Fibroblast of upper back skin (primary cell): ENCODE data around the gene SLC2A13.
A peak's percentile ranks its signal among the peaks of the same experiment; 100 is the strongest.
"Not testable (repeated sequence)": the region's sequence is repeated elsewhere in the genome, so short reads cannot be mapped to it uniquely, and the experiment has no call there.

ENCODE experiments used
- DNase-seq: peaks from one replicate; pipeline ENCODE4 v3.0.0-alpha.2; 2013

Gene SLC2A13

GRCh38 chr12:39920222-39920621 lies 185.7 kb downstream of the SLC2A13 start:
- no peak for DNase-seq

- no peak for DNase-seq
These were observed 186.1 kb downstream of the SLC2A13 start for GRCh38 chr12:39919790-39920189.

GRCh38 chr12:39915249-39915648 lies 190.6 kb downstream of the SLC2A13 start:
- DNase-seq, result no peak

- no peak for DNase-seq
These were observed 193.5 kb downstream of the SLC2A13 start for GRCh38 chr12:39912211-39912980.

GRCh38 chr12:39906237-39906636 lies 199.6 kb downstream of the SLC2A13 start:
- DNase-seq, result no peak

- DNase-seq, result peak; percentile 56
These were observed 200.7 kb downstream of the SLC2A13 start for GRCh38 chr12:39905152-39905551.

DNA sequence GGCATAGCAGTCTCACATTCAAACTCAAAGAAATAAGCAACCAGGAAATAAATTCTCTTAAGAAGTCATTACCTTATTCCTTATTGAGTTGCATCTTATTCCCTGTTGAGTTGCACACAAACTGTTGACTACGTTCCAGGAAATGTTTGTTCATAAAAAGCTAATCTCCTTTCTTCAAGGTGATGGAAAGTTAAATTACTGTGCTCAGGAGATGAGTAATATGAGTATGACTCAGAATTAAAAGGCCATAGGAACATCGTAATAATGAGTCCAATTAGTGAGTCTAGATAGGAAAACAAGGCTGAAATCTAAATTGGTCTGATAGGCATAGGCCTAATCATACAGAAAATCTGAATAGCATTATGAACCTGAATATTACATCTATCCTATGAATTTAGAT lies 203.1 kb downstream of the SLC2A13 start:
- no peak for DNase-seq

GRCh38 chr12:39897315-39897714 lies 208.6 kb downstream of the SLC2A13 start:
- no peak for DNase-seq

- not testable (repeated sequence) for DNase-seq
These were observed 212.5 kb downstream of the SLC2A13 start for GRCh38 chr12:39893388-39893787.

DNA sequence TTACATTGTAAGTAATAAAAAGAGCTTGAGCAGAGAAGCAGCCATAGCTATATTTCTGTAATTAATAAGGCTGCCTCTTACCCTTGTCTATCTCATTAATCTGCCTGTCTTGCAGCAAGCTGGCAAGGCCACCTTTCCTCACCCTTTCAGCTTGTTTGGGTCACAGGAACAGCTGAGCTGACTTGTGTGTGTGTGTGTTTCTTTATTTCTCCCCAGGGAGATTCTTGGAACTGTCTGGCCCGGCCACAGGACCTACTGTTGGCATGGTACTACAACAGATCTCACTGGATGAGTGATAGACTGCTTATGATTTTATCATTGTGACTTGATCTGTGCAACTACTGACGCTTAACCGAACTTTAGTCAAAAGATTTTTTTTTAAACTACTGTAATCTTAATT lies 213.7 kb downstream of the SLC2A13 start:
- DNase-seq, result no peak

GRCh38 chr12:39887856-39888255 lies 218.0 kb downstream of the SLC2A13 start:
- DNase-seq, result no peak

GRCh38 chr12:39886106-39886505 lies 219.8 kb downstream of the SLC2A13 start:
- no peak for DNase-seq

- no peak for DNase-seq
These were observed 221.2 kb downstream of the SLC2A13 start for GRCh38 chr12:39884616-39885125.

GRCh38 chr12:39883411-39883810 lies 222.5 kb downstream of the SLC2A13 start:
- no peak for DNase-seq

DNA sequence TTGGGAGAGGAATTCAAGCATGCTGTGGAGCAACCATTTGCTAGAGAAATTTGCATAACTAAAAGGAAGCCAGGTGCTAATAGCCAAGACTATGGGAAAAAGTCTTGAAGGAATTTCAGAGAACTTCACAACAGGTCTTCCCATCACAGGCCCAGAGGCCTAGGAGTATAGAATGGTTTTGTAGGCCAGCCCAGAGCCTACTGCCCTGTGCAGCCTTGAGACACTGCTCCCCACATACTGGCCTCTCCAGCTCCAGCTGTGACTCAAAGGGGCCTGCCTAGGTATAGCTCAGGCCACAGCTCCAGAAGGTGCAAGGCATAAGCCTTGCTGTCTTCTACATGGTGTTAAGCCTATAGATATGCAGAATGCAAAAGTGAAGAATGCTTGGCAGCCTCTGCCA lies 227.1 kb downstream of the SLC2A13 start:
- DNase-seq, result no peak

DNA sequence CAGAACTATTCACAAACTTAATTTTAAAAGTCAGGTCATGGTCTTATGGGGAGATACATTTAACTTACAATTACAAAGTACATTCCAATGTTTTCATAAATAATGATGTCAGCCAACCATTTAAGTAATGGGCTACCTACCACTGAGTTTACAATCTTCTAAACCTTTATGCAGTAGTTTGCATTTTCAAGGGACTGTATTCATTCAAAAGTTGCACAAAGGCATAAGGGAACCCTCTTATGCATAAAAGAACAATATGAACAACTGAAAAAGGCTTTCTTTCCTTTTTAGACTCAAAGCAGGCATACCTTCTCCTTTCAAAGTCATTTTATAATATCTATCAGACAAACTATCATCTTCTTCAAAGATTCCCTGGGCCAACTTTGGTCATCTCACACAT lies 230.2 kb downstream of the SLC2A13 start:
- no peak for DNase-seq

DNA sequence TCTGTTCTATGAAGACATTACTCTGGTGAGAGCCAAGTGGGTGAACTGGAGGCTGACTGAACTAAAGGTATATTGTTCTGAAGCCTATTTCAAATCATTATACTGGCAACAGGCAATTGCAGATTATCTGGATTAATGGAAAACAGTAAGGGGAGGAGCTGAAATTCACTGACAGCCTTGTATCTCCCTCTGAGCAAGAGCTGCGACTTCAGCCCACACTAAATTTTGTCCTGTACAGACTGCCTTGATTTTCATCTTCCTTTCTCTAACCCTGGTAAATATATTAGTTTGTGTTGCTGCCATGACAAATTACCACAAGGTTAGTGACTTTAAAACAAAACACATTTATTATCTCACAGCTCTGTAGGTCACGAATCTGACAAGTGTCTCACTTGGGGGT lies 231.1 kb downstream of the SLC2A13 start:
- no peak for DNase-seq

- DNase-seq, result no peak
These were observed 232.8 kb downstream of the SLC2A13 start for GRCh38 chr12:39873065-39873464.

DNA sequence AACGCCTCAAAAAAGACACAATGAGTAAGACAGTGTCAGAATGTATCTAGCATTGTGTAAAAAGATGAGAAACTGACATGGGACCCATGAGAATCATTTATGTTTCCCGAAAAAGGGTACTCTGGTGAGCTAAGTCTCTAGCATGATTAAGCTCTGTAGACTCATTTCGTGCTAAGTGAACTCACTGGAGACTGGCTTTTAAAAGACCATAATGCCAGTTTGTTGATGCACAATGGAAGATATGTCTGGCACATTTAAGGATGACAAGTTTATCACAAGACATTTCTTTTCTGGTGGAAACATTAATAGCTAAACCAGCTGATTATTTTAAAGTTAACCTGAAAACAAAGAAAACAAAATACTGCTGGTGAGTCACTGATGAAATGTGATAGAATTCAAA lies 233.5 kb downstream of the SLC2A13 start:
- DNase-seq, result no peak

DNA sequence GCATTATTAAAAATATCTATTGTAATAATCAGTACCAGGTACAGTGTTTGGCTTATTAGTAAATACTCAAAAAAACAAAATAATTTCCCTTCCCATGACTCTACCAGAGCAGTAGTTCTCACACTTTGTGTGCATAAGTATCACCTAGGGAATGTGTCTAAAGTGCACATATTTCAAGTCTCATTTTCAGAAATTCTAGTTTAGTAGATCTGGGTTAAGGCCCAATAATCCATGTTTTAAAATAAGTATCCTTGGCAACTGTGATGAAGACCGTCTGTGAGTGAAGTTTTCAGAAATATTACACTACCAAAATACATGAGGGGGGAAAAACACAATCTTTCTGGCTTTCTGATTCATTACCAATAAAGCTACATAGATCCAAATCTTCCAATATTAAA lies 237.6 kb downstream of the SLC2A13 start:
- DNase-seq, result no peak

- no peak for DNase-seq
These were observed 238.1 kb downstream of the SLC2A13 start for GRCh38 chr12:39867631-39868327.

DNA sequence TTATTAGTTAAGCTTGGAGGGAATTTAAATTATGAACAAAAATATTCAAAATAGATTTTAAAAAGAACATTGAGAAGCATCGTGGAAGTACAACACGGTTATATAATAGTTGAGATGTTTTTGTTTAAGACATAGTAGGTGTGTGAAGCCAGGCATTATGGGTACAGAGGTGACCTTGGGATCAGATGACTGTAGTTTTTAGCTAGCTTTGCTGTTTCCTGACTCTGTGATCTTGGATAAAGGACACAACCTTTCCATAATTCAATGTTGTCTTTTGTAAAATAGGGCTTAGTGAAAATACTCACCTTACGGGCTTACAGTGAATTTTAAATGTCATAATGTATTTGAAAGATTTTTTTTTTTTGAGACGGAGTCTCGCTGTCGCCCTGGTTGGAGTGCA lies 239.7 kb downstream of the SLC2A13 start:
- DNase-seq, result no peak

DNA sequence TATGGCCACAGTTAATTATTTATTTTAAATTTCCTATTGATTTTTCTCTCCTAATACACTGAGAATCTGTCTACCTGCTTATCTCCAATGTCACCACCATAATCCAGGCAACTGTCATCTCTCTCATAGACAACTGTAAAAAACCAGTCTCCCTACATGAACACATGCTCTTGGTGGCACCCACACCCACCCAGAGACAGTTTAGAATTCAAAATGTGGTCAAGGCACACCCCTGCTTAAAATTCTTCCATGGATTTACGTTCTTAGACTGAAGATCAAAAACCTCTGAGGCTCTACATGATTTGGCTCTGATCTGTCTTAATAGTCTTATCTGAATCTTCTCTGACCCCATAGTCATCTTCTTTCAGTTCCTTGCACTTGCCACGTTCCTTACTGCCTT lies 245.2 kb downstream of the SLC2A13 start:
- no peak for DNase-seq

GRCh38 chr12:39853003-39853402 lies 252.9 kb downstream of the SLC2A13 start:
- no peak for DNase-seq
